HCEC 1CT (cell line): ENCODE measurements around the gene CBX4.

Experiments
- DNase-seq: peaks from one replicate; pipeline ENCODE4 v3.0.0-alpha.2; 2017

CBX4 gene

GRCh38 chr17:79840989-79841286 lies 1.7 kb upstream of the CBX4 start:
- DNase-seq, result no peak

- no peak for DNase-seq
These were observed 1.2 kb upstream of the CBX4 start for GRCh38 chr17:79840269-79840988.

DNA sequence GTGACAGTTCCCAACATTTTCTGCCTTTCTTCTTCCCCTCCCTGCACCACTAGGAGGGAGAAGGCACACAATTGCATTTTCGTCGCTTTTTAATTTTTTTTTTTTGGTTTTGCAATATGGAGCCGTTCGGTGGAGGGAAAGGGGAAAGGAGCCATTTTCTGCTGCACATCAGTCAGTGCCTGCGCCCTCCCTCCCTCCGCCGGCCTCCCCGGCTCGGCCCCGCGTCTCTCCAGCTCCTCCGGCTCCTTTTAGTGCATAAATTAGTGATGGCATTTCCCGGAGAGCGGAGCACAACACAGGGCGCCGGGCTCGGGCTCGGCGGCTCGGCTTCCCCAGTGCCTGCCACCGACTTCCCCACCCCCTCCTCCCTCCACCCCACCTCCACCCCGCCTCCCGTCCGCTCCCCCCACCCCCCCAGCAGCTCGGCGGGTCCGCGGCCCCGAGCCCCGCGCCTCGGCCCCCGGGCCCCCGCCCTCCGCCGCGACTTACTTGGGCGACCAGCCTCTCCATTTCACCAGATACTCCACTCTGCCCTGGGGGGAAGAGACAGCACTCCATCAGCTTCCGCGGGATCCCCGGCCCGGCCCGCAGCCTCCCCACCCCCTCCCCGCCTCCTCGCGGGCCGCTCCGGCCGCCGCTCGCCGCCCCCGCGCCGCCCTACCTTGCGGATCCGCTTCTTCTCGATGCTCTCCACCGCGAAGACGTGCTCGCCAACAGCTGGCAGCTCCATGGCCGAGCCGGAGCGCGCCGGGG lies 542 bp downstream of the CBX4 start:
- peak; percentile 62 for DNase-seq

GRCh38 chr17:79837888-79838521 lies 1.2 kb downstream of the CBX4 start:
- DNase-seq, result no peak

GRCh38 chr17:79836972-79837887 lies 2.0 kb downstream of the CBX4 start:
- peak; percentile 54 for DNase-seq

DNA sequence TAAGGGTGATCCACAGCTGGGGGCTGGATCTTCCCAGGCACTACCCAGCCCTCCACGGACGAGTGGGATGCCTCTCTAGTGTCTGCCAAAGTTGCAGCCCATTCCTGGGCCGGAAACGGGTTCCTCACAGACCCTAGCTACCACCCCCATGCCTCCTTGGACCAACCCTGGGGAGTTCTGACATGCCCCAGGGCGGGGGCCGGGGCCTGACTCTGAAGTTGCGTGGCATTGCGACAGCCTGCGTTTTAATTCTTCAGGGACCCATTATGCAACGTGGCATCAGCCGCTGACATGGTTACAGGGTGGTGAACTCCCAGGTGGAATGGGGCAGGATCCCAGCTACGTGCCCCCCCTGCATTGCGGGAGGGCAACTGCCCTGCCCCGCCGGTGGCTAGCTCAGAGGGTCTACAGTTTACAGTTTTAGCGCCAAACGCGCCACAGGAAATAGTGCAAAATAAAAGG lies 2.7 kb downstream of the CBX4 start:
- DNase-seq, result no peak

DNA sequence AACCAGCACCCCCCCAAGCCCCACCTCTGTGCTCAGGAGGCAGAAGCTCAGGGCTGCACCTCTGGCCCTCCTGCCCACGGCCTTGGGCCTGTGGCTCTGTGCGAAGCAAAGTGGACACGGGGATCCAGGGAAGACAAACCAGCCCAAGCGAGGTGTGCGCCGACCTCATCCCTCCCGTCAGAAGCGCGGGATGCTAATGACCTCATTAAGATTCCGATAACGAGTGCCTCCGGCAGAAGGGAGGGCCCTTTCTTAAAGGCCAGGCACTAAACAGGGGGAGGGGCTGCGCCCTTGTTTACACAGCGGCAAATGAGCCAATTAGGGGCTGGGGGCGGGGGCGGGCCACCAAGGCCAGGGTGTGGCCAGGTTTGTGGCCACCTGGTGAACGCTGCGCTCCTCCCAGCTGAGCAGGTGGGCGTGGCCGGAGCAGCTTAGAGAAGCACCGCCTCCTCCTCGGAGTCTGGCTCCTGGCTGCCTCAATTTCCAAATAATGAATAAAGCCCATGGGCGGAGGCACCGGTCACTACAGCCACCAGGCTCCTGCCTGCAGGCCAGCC lies 3.2 kb downstream of the CBX4 start:
- no peak for DNase-seq

DNA sequence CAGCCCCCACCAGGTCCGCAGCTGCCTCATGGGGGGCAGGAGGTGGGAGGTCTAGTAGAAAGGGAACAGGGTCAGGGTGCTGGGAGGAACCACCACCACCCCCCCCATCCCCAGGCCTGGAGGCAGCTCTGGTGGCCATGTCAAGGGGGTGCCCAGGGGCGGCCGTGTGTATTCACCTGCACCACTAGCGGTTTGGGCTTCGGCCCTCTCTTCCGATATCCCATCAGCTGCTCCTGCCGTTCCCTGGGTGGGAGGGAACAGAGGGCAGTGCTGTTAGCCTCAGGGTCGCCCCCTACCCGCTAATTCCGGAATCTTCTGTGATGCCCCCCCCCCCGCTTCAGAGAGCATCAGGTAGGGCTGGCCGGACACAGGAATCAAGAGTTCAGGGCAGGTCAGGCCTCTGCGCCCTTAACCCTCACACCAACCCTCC lies 3.8 kb downstream of the CBX4 start:
- no peak for DNase-seq

DNA sequence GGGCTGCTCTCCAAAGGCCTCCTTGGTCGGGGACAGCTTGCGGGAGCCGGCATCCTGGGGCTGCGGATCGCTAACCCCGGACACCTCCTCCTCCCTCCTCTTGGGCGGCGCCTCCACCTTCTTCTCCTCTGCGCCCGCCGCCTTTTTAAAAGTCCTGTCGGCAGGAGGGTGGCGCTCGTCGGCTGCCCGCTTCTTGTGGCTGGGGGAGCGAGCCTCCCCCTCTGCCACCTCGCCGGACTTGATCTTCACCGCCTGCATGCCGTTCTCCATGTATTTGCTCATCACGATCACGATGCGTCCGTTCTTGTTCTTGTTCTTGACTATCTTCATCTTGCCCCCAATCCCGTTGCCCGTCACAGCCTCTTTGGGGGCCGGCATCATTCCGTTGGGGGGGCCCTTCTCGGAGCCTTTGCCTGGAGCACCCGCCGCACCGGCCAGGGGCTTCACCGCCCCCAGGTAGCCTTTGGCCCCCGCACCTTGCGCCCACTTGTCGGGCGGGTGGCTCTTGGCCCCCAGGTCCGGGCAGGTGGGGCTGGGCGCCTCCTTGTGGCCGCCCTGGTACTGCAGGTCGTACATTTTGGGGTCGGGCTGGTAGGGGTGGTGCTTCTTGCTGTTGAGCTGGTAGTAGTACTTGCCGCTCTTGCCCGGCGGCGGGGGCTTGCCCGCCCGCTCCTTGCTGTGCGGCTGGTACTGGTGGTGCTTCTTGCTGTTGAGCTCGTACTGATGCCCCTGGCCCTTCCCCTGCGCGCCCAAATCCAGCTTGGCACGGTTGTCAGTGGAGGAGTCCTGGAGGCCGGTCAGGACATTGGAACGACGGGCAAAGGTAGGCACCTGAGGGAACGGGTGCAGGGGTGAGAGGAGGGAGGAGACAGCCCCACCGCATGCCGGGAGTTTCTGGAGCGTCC lies 4.4 kb downstream of the CBX4 start:
- DNase-seq, result no peak

GRCh38 chr17:79833744-79834564 lies 5.3 kb downstream of the CBX4 start:
- no peak for DNase-seq

DNA sequence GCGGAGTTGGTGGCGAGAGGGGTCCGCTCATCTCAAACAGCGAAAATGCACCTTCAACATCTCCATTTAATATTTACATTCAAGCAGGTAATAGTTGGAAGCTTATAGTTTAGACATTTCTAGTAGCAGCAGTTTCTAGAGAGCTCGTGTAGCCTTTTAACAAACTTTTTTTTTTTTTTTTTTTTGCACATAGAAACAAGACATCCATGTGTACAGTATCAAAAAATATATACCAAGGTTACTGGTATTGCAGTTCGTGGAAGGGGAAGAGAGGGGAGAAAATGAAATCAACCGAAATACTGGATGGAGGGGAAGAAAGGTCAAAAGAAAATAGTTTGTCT lies 6.2 kb downstream of the CBX4 start:
- no peak for DNase-seq

- no peak for DNase-seq
These were observed 6.8 kb downstream of the CBX4 start for GRCh38 chr17:79832218-79833109.

DNA sequence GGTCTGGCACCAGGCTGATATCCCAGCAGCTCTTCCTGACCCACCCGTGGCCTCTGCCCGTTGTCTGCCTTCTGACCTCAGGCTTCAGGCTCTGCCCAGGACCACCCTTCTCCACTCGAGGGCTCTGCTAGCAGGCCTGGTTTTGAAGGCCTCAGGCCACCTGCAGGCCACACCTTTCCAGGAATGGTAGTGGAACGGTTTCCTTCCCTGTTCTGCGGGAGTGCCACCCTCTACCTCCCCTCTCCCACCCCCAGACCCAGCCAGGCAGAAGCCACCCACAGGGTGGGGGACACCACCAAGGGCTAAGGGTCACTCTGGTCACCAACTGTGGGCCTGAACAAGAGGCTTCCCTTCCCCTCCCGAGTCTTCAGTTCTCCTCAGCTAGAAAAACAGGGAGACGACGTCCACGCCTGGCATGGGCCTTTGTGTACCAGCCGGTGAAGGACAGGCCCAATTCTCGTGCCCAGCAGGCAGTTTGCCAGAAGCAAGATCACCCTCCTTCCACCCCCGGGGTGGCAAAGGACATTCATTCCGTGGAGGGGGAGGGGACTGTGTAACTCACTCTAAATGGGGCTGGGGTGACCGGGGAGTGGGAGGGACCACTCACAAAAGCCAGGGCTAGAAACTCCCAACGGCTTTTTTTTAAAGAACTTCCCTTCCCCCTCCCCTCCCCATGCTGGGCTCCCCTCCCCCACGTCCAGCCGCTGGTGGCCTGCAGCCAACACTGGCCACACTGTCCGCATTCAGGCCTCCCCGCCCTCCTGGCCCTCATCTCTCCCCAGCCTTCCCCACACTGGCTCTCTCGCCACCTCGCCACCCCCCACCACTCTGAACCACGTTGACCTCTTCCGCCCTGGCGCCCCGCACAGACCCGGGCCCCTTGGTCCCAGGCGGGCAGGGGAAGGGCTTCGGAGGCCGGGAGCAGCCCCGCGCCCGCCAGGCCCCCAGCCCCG lies 7.7 kb downstream of the CBX4 start:
- DNase-seq, result no peak

GRCh38 chr17:79830763-79831264 lies 8.4 kb downstream of the CBX4 start:
- no peak for DNase-seq

GRCh38 chr17:79830303-79830702 lies 8.9 kb downstream of the CBX4 start:
- DNase-seq, result no peak

- DNase-seq, result no peak
These were observed 9.8 kb downstream of the CBX4 start for GRCh38 chr17:79829457-79829856.

DNA sequence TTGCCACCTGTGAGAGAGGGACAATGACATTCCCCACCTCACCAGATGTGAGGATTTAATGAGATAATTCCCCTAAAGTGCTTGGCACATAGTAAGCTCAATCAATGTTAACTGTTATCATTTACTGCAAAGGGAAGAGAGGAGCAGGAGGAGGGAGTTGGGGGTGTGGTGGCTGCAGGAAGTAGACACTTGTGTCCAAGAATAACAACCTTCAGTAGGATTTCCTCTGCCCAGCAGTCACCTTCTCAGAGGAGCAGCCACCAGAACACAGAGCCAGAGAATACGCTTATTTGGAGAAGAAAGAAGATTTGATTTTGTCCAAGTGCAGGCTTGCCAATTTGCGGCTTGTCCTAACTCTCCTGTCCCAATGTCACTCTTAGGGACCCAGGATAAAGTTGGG lies 10.2 kb downstream of the CBX4 start:
- DNase-seq, result no peak

DNA sequence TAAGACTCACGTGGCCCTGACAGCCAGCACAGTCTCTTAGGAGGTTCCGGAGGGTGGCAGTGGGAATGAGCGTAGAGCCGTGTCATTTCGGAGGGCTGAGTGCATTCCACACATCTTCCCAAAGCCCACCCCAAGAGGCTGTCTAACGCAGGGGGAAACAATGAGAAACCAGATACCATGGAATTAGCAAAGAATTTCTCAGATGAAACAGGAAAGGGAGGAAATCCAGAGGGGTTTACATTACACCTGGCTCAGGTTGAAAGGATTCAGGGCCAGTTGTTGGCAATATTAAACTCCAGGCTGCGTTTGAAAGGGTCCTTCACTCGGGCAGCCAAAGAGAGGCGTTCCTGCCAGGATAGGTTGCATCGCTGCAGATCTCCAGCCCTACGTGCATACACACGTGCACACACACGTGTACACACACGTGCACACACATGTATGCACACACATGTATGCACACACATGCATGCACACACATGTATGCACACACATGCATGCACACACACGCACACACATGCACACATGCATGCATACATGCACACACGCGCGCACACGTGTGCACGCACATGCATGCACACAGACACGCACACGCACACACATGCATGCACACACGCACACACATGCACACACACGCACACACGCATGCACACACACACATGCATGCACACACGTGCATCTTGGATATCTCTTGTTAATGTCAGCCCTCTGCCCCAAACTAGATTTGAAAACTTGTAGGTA lies 12.2 kb downstream of the CBX4 start:
- no peak for DNase-seq
